Neuronal stem cell (in vitro differentiated cells): ENCODE measurements around the gene MOCOS.

Source experiments
- DNase-seq: peaks from one replicate; pipeline ENCODE4 v3.0.0-alpha.2; 2013; ENCODE audit warnings: low spot score
- H2AFZ ChIP-seq: one replicate; pipeline ENCODE4 v1.6.1; 2013; ENCODE audit warnings: mild to moderate bottlenecking, low read length, inconsistent platforms
- H2AK5ac ChIP-seq: 2 replicates; pipeline ENCODE4 v1.6.1; 2013; ENCODE audit warnings: low read depth, mild to moderate bottlenecking, inconsistent platforms, low read length, moderate library complexity, mixed read lengths
- H2BK120ac ChIP-seq: 2 replicates; pipeline ENCODE4 v1.6.1; 2013; ENCODE audit warnings: low read depth, mild to moderate bottlenecking, inconsistent platforms, low read length, moderate library complexity, mixed read lengths
- H2BK12ac ChIP-seq: one replicate; pipeline ENCODE4 v1.6.1; 2013; ENCODE audit warnings: low read length, inconsistent platforms
- H2BK15ac ChIP-seq: 2 replicates; pipeline ENCODE4 v1.6.1; 2013; ENCODE audit warnings: mild to moderate bottlenecking, low read length, inconsistent platforms, mixed read lengths
- H2BK5ac ChIP-seq: one replicate; pipeline ENCODE4 v1.6.1; 2013; ENCODE audit warnings: inconsistent platforms, mild to moderate bottlenecking, low read length, moderate library complexity
- H3K14ac ChIP-seq: one replicate; pipeline ENCODE4 v1.6.1; 2013; ENCODE audit warnings: low read length, inconsistent platforms
- H3K18ac ChIP-seq: 2 replicates; pipeline ENCODE4 v1.6.1; 2013; ENCODE audit warnings: low read length, inconsistent platforms
- H3K23ac ChIP-seq: 2 replicates; pipeline ENCODE4 v1.6.1; 2013; ENCODE audit warnings: low read depth, mild to moderate bottlenecking, mixed read lengths, low read length, inconsistent platforms; ENCODE audit not compliant: poor library complexity
- H3K27ac ChIP-seq: replicated peaks from 3 replicates; pipeline ENCODE4 v1.5.1; 2013; ENCODE audit warnings: low read length, inconsistent platforms
- H3K27me3 ChIP-seq, 3 experiments: 2 replicates each; pipeline ENCODE4 v1.6.1; 2013; ENCODE audit warnings: low read length in 3 of 3, mild to moderate bottlenecking in 2 of 3, inconsistent platforms in 1 of 3, low read depth in 1 of 3, mixed read lengths in 1 of 3, moderate library complexity in 1 of 3; ENCODE audit not compliant: control insufficient read depth in 3 of 3, insufficient read depth in 3 of 3
- H3K36me3 ChIP-seq, 2 donors: replicated peaks in 1 of 2; 2 replicates each; pipeline ENCODE4 v1.6.1; 2013; ENCODE audit warnings: low read length in 2 of 2; ENCODE audit not compliant: control insufficient read depth in 2 of 2, insufficient read depth in 2 of 2
- H3K4ac ChIP-seq: 2 replicates; pipeline ENCODE4 v1.6.1; 2013; ENCODE audit warnings: inconsistent platforms, mild to moderate bottlenecking, low read length, moderate library complexity
- H3K4me1 ChIP-seq, 2 donors: 1 replicate in 1 of 2; 2 replicates in 1 of 2; pipeline ENCODE4 v1.6.1; 2013; ENCODE audit warnings: low read length in 2 of 2, low read depth in 1 of 2; ENCODE audit not compliant: control insufficient read depth in 2 of 2, insufficient read depth in 1 of 2
- H3K4me2 ChIP-seq: one replicate; pipeline ENCODE4 v1.6.1; 2013; ENCODE audit warnings: mild to moderate bottlenecking, low read length, inconsistent platforms; ENCODE audit not compliant: insufficient read depth, poor library complexity, severe bottlenecking
- H3K4me3 ChIP-seq, 2 donors: 2 replicates each; pipeline ENCODE4 v1.5.1; 2013; ENCODE audit warnings: low read length in 2 of 2, mild to moderate bottlenecking in 2 of 2, inconsistent platforms in 1 of 2, moderate library complexity in 1 of 2
- H3K79me1 ChIP-seq: one replicate; pipeline ENCODE4 v1.6.1; 2013; ENCODE audit warnings: low read depth, mild to moderate bottlenecking, inconsistent platforms, low read length, moderate library complexity
- H3K9ac ChIP-seq: one replicate; pipeline ENCODE4 v1.6.1; 2013; ENCODE audit warnings: mild to moderate bottlenecking, low read depth, low read length, inconsistent platforms; ENCODE audit not compliant: poor library complexity
- H3K9me3 ChIP-seq, 2 donors: replicated peaks in 1 of 2; 2 replicates each; pipeline versions ENCODE3 to v1.6.1; 2013; ENCODE audit warnings: low read length in 2 of 2, mild to moderate bottlenecking in 2 of 2, inconsistent platforms in 1 of 2, low read depth in 1 of 2, mixed read lengths in 1 of 2, moderate library complexity in 1 of 2; ENCODE audit not compliant: control insufficient read depth in 2 of 2, insufficient read depth in 1 of 2
- H4K8ac ChIP-seq: one replicate; pipeline ENCODE4 v1.6.1; 2013; ENCODE audit warnings: low read depth, mild to moderate bottlenecking, inconsistent platforms, low read length, moderate library complexity
- H4K91ac ChIP-seq: one replicate; pipeline ENCODE4 v1.6.1; 2013; ENCODE audit warnings: low read length, low read depth, mild to moderate bottlenecking, inconsistent platforms; ENCODE audit not compliant: poor library complexity
- WGBS, 2 donors: extraction: QIAGEN DNeasy Blood & Tissue Kit; methylation state at CpG; one replicate each; pipeline ENCODE4 v1.1.7; 2013; ENCODE audit warnings: missing lambda C conversion rate in 2 of 2, mixed read lengths in 1 of 2; ENCODE audit not compliant: insufficient read length in 2 of 2, insufficient replicate concordance in 1 of 2; ENCODE audit errors: extremely low coverage in 2 of 2; 5-methylcytosine and 5-hydroxymethylcytosine counted together

The MOCOS gene

DNA sequence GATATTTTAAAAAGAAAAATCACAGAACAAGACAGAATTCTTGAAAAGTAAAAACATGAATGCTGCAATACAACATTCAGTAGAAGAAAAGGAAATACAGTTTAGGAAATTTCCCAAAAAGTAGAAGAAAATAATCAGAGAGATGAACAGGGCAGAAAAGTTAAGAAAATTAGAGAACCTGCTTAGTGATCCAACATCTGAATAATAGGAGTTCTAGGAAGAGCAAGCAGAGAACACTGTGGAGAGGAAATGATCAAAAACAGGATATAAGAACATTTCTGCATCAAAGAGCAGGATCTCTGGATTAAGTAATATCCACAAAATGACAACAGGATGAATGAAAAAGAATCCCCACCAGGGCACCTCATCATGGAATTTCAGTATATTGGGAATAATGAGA, 101.4 kb downstream of the MOCOS start:
- Histone ChIP-seq H3K4me3 (no peak overlapping the region), H3K4ac (no peak overlapping the region), H3K18ac (no peak overlapping the region), H3K27me3 (no peaks in the 10 kb centered on the region), H2AK5ac (no peak overlapping the region), H2BK15ac (no peak overlapping the region), H3K9me3 (peaks cover 0 to 3% of the 10 kb centered on the region in 2 donors), H3K4me1 (no peaks in the 10 kb centered on the region), H2BK12ac (no peak overlapping the region), H2AFZ (no peak overlapping the region), H3K14ac (no peak overlapping the region), H2BK5ac (no peak overlapping the region), H3K27ac (no peak overlapping the region), H4K8ac (no peak overlapping the region), H3K36me3 (no peaks in the 10 kb centered on the region), H2BK120ac (no peak overlapping the region), H3K4me2 (no peak overlapping the region), H4K91ac (no peak overlapping the region), H3K9ac (no peak overlapping the region), H3K79me1 (no peaks in the 10 kb centered on the region), H3K23ac (no peak overlapping the region)
- no peak for DNase-seq

DNA sequence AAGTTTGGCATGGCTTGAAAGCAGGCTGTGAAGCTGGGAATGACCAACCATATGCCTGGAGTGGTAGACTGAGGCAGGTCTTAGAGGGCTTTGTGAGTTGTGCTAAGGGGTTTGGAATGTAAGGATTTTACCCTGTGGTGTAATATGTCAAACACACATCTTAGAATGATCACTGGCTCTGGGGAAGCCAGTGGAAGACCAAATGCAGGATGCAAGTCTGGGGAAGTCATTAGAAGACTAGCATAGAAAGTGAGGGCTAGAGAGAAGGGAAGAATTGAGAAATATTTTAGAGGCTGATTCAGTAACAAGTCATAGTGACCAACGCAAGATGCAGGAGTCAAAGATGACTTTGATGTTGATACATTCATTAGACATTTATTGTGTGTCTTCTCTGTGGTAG, 106.7 kb downstream of the MOCOS start:
- Histone ChIP-seq H3K9ac (no peak overlapping the region), H3K4me1 (peaks cover 5 to 6% of the 10 kb centered on the region in 2 donors), H2BK120ac (no peak overlapping the region), H3K18ac (no peak overlapping the region), H2AK5ac (no peak overlapping the region), H2BK12ac (no peak overlapping the region), H3K14ac (no peak overlapping the region), H3K79me1 (no peaks in the 10 kb centered on the region), H3K4me3 (no peak overlapping the region), H3K36me3 (peaks cover 0 to under 1% of the 10 kb centered on the region in 2 donors), H3K4me2 (no peak overlapping the region), H4K91ac (no peak overlapping the region), H3K4ac (no peak overlapping the region), H4K8ac (no peak overlapping the region), H3K23ac (no peak overlapping the region), H2AFZ (no peak overlapping the region), H2BK5ac (no peak overlapping the region), H3K27me3 (peaks cover 0 to 5% (median 4%) of the 10 kb centered on the region in 3 experiments), H3K9me3 (peaks cover 0 to 4% of the 10 kb centered on the region in 2 donors), H2BK15ac (no peak overlapping the region), H3K27ac (no peak overlapping the region)
- no CpG with 5 or more reads among the region's 1 CpG for WGBS, 2 donors
- DNase-seq: no peak

DNA sequence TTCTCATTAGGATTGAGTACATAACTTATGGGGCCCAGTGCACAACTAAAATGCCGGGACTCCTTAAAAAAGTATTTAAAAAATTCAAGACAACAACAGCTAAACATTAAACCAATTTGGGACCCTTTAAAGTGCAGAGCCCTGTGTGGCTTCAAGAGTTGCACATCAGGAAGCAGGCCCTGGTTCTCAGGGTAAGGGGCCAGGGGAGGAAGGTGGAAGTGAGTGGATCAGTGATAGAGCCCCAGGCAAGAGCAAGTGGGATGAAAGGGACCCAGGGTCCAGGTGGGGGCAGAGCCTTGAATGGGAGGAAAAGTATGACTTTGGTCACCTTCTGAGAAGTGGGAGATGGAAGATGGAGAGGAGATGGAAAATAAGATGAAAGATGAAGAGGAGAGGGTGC, 107.9 kb downstream of the MOCOS start:
- H2BK15ac ChIP-seq: no peak overlapping the region
- H3K4ac ChIP-seq: no peak overlapping the region
- no peak overlapping the region for H3K14ac ChIP-seq
- peaks cover 0 to 10% of the 10 kb centered on the region in 2 donors for H3K36me3 ChIP-seq
- no peak overlapping the region for H3K9ac ChIP-seq
- peaks cover 0 to 13% of the 10 kb centered on the region in 2 donors for H3K9me3 ChIP-seq
- no peak overlapping the region for H2BK12ac ChIP-seq
- H3K4me1 ChIP-seq: peaks cover 8 to 9% of the 10 kb centered on the region in 2 donors
- no peak overlapping the region for H3K4me3 ChIP-seq
- H3K27ac ChIP-seq: no peak overlapping the region
- no CpG with 5 or more reads among the region's 1 CpG for WGBS, 2 donors
- no peak overlapping the region for H3K18ac ChIP-seq
- no peak overlapping the region for H2AK5ac ChIP-seq
- H4K8ac ChIP-seq: no peak overlapping the region
- no peak overlapping the region for H2BK5ac ChIP-seq
- no peak overlapping the region for H2AFZ ChIP-seq
- H4K91ac ChIP-seq: no peak overlapping the region
- H3K4me2 ChIP-seq: no peak overlapping the region
- no peak overlapping the region for H3K23ac ChIP-seq
- no peaks in the 10 kb centered on the region for H3K79me1 ChIP-seq
- peaks cover 0 to 5% (median 4%) of the 10 kb centered on the region in 3 experiments for H3K27me3 ChIP-seq
- H2BK120ac ChIP-seq: no peak overlapping the region
- no peak for DNase-seq

DNA sequence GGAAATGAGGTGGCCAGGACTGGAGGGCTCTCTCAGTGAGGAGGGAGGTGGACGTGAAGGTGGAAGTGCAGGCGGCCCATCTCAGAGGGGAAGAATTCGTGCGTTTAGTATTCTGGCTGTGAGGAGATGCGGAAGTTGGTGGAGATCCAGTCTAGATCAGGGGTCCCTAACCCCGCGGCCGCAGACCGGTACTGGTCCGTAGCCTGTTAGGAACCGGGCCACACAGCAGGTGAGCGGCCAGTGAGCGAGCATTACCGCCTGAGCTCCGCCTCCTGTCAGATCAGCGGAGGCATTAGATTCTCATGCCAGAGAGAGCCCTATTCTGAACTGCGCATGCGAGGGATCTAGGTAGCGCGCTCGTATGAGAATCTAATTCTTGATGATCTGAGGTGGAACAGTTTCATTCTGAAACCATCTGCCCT, 108.6 kb downstream of the MOCOS start:
- no CpG with 5 or more reads among the region's 21 CpGs for WGBS, 2 donors
- Histone ChIP-seq H2BK120ac (no peak overlapping the region), H2AK5ac (peak overlapping the region; percentile 36), H2BK12ac (no peak overlapping the region), H3K4me2 (no peak overlapping the region), H3K23ac (no peak overlapping the region), H2AFZ (no peak overlapping the region), H3K9ac (no peak overlapping the region), H3K4me1 (peaks cover 8 to 9% of the 10 kb centered on the region in 2 donors), H3K36me3 (peaks cover 0 to 10% of the 10 kb centered on the region in 2 donors), H4K91ac (no peak overlapping the region), H4K8ac (no peak overlapping the region), H3K14ac (no peak overlapping the region), H3K4ac (no peak overlapping the region), H3K18ac (no peak overlapping the region), H3K79me1 (no peaks in the 10 kb centered on the region), H3K27me3 (peaks cover 0 to 5% (median 4%) of the 10 kb centered on the region in 3 experiments), H3K9me3 (peaks cover 0 to 15% of the 10 kb centered on the region in 2 donors), H2BK5ac (no peak overlapping the region), H3K4me3 (peak overlapping the region in 1 of 2 donors; percentile 3), H2BK15ac (no peak overlapping the region), H3K27ac (no peak overlapping the region)
- DNase-seq: no peak
